ENCODE data around the gene PEF1.

The PEF1 gene

GRCh38 chr1:31653717-31654473 lies 9.2 kb upstream of the PEF1 start:
- no peak for TF ChIP-seq EZH2phosphoT487 (conservative IDR thresholded peaks at IDR 0.05; ENCODE audit: low read length)
- TF ChIP-seq CTCF (IDR thresholded peaks at IDR 0.05; ENCODE audit: insufficient read depth, low read length, poor library complexity, severe bottlenecking): no peak
- Histone ChIP-seq H3K9ac (ENCODE audit: low read length) (no peak overlapping the region), H3F3A (ENCODE audit: insufficient read depth) (no peaks in the 10 kb centered on the region), H3K27me3 (ENCODE audit: low read length) (no peaks in the 10 kb centered on the region; the same call in 1 of the 2 replicates), H3K4me3 (ENCODE audit: insufficient read depth, low read length, poor library complexity, severe bottlenecking) (no peak overlapping the region), H3K9me2 (replicated peaks; ENCODE audit: insufficient read depth, low read length) (no peaks in the 10 kb centered on the region), H3K9me3 (ENCODE audit: insufficient read depth, low read length) (no peaks in the 10 kb centered on the region), H2AFZ (ENCODE audit: low read depth, low read length, severe bottlenecking) (no peak overlapping the region), H3K27ac (ENCODE audit: low read depth, low read length) (no peak overlapping the region), H3K36me3 (ENCODE audit: low read length) (no peaks in the 10 kb centered on the region), H3K79me2 (ENCODE audit: insufficient read depth, low read length) (no peaks in the 10 kb centered on the region), H3K4me2 (ENCODE audit: low read depth, low read length, poor library complexity, severe bottlenecking) (no peak overlapping the region), H4K20me1 (ENCODE audit: low read depth, low read length) (no peaks in the 10 kb centered on the region)

GRCh38 chr1:31652891-31653499 lies 8.3 kb upstream of the PEF1 start:
- H3K27ac ChIP-seq (ENCODE audit: low read depth, low read length): no peak overlapping the region
- H3K4me2 ChIP-seq (ENCODE audit: low read depth, low read length, poor library complexity, severe bottlenecking): no peak overlapping the region
- no peaks in the 10 kb centered on the region for H3K9me3 ChIP-seq (ENCODE audit: insufficient read depth, low read length)
- no peaks in the 10 kb centered on the region for H3K79me2 ChIP-seq (ENCODE audit: insufficient read depth, low read length)
- H3F3A ChIP-seq (ENCODE audit: insufficient read depth): no peaks in the 10 kb centered on the region
- TF ChIP-seq EZH2phosphoT487 (conservative IDR thresholded peaks at IDR 0.05; ENCODE audit: low read length) (no peak), CTCF (IDR thresholded peaks at IDR 0.05; ENCODE audit: insufficient read depth, low read length, poor library complexity, severe bottlenecking) (no peak)
- H4K20me1 ChIP-seq (ENCODE audit: low read depth, low read length): no peaks in the 10 kb centered on the region
- H2AFZ ChIP-seq (ENCODE audit: low read depth, low read length, severe bottlenecking): no peak overlapping the region
- no peaks in the 10 kb centered on the region for H3K36me3 ChIP-seq (ENCODE audit: low read length)
- H3K9ac ChIP-seq (ENCODE audit: low read length): no peak overlapping the region
- H3K27me3 ChIP-seq (ENCODE audit: low read length): no peaks in the 10 kb centered on the region; the same call in 1 of the 2 replicates
- no peaks in the 10 kb centered on the region for H3K9me2 ChIP-seq (replicated peaks; ENCODE audit: insufficient read depth, low read length)
- H3K4me3 ChIP-seq (ENCODE audit: insufficient read depth, low read length, poor library complexity, severe bottlenecking): no peak overlapping the region

GRCh38 chr1:31651766-31652165 lies 7.1 kb upstream of the PEF1 start:
- Histone ChIP-seq H3K9ac (ENCODE audit: low read length) (no peak overlapping the region), H3K27ac (ENCODE audit: low read depth, low read length) (no peak overlapping the region)

More at GRCh38 chr1:31651766-31652165, 7.1 kb upstream of the PEF1 start:
- Histone ChIP-seq H3K4me2 (ENCODE audit: low read depth, low read length, poor library complexity, severe bottlenecking) (no peak overlapping the region), H3K27me3 (ENCODE audit: low read length) (no peaks in the 10 kb centered on the region; the same call in 1 of the 2 replicates), H3K79me2 (ENCODE audit: insufficient read depth, low read length) (no peaks in the 10 kb centered on the region), H3K4me3 (ENCODE audit: insufficient read depth, low read length, poor library complexity, severe bottlenecking) (no peak overlapping the region), H2AFZ (ENCODE audit: low read depth, low read length, severe bottlenecking) (no peak overlapping the region), H3F3A (ENCODE audit: insufficient read depth) (no peaks in the 10 kb centered on the region), H4K20me1 (ENCODE audit: low read depth, low read length) (no peaks in the 10 kb centered on the region), H3K9me3 (ENCODE audit: insufficient read depth, low read length) (no peaks in the 10 kb centered on the region), H3K36me3 (ENCODE audit: low read length) (no peaks in the 10 kb centered on the region), H3K9me2 (replicated peaks; ENCODE audit: insufficient read depth, low read length) (no peaks in the 10 kb centered on the region)
- TF ChIP-seq CTCF (IDR thresholded peaks at IDR 0.05; ENCODE audit: insufficient read depth, low read length, poor library complexity, severe bottlenecking) (no peak), EZH2phosphoT487 (conservative IDR thresholded peaks at IDR 0.05; ENCODE audit: low read length) (no peak)
